ENCODE data around the gene TLR3. TPM values are rescaled to one million over a fixed set of nuclear protein-coding genes. Genes with fewer than 3 reads are reported as not detected.

TLR3 gene
- total RNA-seq, 2 donors from 2014 or later, result 5.3 to 8.6 TPM

DNA sequence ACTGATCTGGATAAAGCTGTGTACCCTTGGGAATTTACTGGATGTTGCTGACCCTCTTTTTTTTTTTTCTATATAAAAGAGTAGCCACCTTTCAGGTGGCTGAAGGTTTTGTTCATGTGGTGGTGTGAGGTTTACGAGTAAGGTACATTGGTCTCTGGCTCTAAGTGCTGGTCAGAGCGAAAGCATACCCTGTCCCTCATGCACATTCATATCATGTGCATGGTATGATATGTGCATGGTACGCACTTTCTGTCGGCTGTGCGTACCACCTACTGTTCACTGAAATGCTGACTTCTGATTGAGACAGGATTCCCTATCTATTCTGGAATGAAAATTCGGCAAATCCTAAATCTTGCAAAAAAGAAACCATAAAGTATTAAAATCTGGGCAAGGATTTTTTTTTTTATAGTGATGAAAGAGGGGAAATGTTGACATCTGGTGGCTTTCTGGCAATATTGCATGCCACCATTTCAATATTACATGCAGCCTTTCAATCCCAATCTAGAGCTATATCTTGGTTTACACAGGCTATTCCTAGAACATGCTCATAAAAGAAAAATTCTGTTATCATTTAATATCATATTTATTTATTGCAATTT is 68.3 kb downstream of the TLR3 start:
- DNase-seq (no peak), ATAC-seq (no peak)
- intact Hi-C loops (cut with DNase I), result loop anchor here (2.0 to 10.0 kb wide), 2 partner anchors 62 to 68 kb away; partner anchors contain the start of gene TLR3 (in 1 of the 2)

Other genes with a start within 250 kb of the TLR3 start
- gene FAM149A, start 35.5 kb downstream of the TLR3 start, total RNA-seq, result 10 to 100 TPM in 1 of 2 donors, 1 to 10 TPM in 1; 9.6 to 13.1 TPM
- 10 to 100 TPM; 26.6 to 32.7 TPM for gene CYP4V2, start 122.4 kb downstream of the TLR3 start, total RNA-seq
- gene KLKB1, start 158.4 kb downstream of the TLR3 start, total RNA-seq, result under 1 TPM; 0.84 to 0.85 TPM
- gene F11, start 197.0 kb downstream of the TLR3 start, total RNA-seq, result not detected